ENCODE results near the gene RSRP1. TPM values are rescaled to one million over a fixed set of nuclear protein-coding genes. Genes with fewer than 3 reads are reported as not detected.

The RSRP1 gene
- total and polyA plus RNA-seq, 2 of the 8 experiments (the other 6 are each of a cell fraction or from before 2014, with no cell fraction given), result 32.9 to 59.4 TPM

DNA sequence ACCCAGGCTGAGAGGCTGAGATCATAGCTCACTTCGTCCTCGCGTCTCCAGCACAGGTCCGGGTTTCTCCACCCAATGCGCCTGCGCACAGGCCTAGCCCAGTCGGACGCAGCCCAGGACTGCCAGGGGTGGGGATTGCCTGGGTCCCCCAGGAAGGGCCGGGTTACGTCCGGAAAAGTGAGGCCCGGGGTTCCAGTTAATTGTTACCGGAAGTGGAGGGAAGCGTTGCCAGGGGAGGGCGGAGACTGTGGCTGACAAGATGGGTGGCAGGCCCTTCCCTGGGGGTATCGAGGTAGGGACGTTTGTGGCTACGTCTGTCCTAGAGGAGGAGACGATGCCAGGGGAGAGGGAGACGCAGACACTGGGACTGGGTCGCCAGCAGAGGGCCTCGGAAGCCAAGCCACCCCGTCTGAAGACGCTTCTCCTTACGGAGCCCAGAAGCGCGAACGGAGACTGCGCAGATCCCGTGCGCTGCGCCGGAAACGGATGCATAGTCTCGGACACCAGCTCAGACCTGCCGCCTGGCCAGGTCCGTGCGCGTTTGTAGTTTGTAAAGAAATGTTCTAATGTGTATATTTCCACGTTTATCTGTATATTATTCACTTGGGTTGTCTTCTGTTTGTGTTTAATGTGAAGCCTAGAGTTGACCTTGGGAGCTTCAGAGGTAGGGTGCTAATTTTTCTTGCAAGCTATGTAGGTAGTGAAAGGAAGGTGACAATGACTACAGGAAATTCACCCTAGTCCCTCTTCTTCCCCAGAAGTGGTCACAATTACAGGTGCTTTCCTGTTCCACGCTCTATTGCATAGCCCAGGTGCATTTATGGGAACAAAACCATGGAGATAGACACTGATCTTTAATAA lies 7.3 kb downstream of the RSRP1 start (continued):
- TF ChIP-seq, protein P1, sequence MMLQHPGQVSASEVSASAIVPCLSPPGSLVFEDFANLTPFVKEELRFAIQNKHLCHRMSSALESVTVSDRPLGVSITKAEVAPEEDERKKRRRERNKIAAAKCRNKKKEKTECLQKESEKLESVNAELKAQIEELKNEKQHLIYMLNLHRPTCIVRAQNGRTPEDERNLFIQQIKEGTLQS (IDR thresholded peaks at IDR 0.05; ENCODE audit: insufficient read depth, low read depth, low read length), result no peak
- TF ChIP-seq POLR2AphosphoS5 (IDR thresholded peaks at IDR 0.05; ENCODE audit: low read depth, low read length), result peak; percentile 72; the same call in 1 of the 2 replicates
- no peak for TF ChIP-seq MAFK (IDR thresholded peaks at IDR 0.05; ENCODE audit: low read depth, low read length)
- no peak for TF ChIP-seq SIX5 (IDR thresholded peaks at IDR 0.05; ENCODE audit: low read depth, low read length)
- TF ChIP-seq HDAC2 (IDR thresholded peaks at IDR 0.05; ENCODE audit: borderline replicate concordance in 1 of 2, low read depth in 2 of 2, low read length in 2 of 2), result no peak
- TF ChIP-seq ASH2L (IDR thresholded peaks at IDR 0.05; ENCODE audit: low read length), result peak; percentile 92
